ENCODE data around the gene SKOR2.

- no peak for TF ChIP-seq EZH2 (optimal IDR thresholded peaks at IDR 0.05; ENCODE audit: low read depth, low read length)
- TF ChIP-seq CTCF (IDR thresholded peaks at IDR 0.05; ENCODE audit: low read length), result no peak
These were observed 33.4 kb upstream of the SKOR2 start for GRCh38 chr18:47284721-47285395.

Measured in MM.1S (cell line).